ENCODE data around the gene PRKAR2A.
"Not testable (repeated sequence)": the region's sequence is repeated elsewhere in the genome, so short reads cannot be mapped to it uniquely, and the experiment has no call there.

GRCh38 chr3:48829525-48829924 is 18.1 kb downstream of the PRKAR2A start:
- TF ChIP-seq, protein P1, sequence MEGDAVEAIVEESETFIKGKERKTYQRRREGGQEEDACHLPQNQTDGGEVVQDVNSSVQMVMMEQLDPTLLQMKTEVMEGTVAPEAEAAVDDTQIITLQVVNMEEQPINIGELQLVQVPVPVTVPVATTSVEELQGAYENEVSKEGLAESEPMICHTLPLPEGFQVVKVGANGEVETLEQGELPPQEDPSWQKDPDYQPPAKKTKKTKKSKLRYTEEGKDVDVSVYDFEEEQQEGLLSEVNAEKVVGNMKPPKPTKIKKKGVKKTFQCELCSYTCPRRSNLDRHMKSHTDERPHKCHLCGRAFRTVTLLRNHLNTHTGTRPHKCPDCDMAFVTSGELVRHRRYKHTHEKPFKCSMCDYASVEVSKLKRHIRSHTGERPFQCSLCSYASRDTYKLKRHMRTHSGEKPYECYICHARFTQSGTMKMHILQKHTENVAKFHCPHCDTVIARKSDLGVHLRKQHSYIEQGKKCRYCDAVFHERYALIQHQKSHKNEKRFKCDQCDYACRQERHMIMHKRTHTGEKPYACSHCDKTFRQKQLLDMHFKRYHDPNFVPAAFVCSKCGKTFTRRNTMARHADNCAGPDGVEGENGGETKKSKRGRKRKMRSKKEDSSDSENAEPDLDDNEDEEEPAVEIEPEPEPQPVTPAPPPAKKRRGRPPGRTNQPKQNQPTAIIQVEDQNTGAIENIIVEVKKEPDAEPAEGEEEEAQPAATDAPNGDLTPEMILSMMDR (IDR thresholded peaks at IDR 0.05), result not testable (repeated sequence)
- TF ChIP-seq POLR2A (IDR thresholded peaks at IDR 0.05), result not testable (repeated sequence)
